SK-N-SH (cell line): ENCODE results near the gene CD180.

Experiments used
- EP300 ChIP-seq, 2 experiments: IDR thresholded peaks; 2 replicates each; pipeline versions ENCODE4 v1.4.0 to v1.6.1; 2012; ENCODE audit warnings: borderline replicate concordance in 1 of 2, low read depth in 1 of 2, low read length in 1 of 2
- SMC3 ChIP-seq: IDR thresholded peaks from 2 replicates; pipeline ENCODE4 v1.6.1; 2012; ENCODE audit warnings: low read depth, low read length, improper control_type of control experiment
- TF ChIP-seq, protein P1 (sequence below): fragments of 200-600 bp; sonication (generic); IDR thresholded peaks from 2 replicates; pipeline ENCODE4 v1.6.1; 2017; ENCODE audit warnings: antibody characterized with exemption, mild to moderate bottlenecking, moderate library complexity

DNA sequence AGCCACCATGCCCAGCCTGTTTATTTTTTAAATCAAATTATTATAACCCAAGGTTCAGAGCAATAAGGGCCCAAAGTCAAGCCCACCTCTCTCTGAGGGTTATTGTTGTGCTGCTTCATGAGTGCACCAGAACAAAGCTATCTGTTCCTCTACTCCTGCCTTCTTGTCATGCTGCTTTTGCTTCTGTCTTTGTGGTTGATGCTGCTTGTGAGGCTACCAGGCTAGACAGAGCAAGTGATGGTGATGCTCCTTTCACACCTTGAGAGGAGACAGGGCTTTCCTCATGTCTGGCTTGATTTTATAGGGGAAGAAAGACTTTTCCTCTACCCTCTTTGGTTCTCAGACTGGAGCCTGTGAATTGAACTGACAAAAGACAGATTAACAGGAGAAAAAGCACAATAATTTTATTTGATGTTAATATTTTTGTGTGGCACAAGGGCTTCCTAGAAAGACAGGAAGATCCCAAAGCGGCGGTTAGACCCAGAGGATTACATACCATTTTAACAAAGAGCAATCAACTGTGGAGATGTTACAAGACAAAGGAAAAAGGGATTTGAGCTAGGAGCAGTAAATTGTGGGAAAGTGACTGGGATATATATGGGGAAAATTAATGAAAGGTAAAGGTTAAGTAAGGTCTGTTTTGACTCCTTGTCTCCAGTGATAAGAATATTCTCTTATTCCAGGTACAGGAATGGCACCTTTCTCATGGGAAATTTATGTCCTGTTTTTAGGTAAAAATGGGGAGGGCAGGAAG is 4.4 kb upstream of the CD180 start:
- TF ChIP-seq EP300 (IDR thresholded peaks at IDR 0.05; ENCODE audit: borderline replicate concordance in 1 of 2, low read depth in 1 of 2, low read length in 1 of 2) (no peak), SMC3 (no peak)
- TF ChIP-seq, protein P1, sequence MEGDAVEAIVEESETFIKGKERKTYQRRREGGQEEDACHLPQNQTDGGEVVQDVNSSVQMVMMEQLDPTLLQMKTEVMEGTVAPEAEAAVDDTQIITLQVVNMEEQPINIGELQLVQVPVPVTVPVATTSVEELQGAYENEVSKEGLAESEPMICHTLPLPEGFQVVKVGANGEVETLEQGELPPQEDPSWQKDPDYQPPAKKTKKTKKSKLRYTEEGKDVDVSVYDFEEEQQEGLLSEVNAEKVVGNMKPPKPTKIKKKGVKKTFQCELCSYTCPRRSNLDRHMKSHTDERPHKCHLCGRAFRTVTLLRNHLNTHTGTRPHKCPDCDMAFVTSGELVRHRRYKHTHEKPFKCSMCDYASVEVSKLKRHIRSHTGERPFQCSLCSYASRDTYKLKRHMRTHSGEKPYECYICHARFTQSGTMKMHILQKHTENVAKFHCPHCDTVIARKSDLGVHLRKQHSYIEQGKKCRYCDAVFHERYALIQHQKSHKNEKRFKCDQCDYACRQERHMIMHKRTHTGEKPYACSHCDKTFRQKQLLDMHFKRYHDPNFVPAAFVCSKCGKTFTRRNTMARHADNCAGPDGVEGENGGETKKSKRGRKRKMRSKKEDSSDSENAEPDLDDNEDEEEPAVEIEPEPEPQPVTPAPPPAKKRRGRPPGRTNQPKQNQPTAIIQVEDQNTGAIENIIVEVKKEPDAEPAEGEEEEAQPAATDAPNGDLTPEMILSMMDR: no peak
